Astrocyte (in vitro differentiated cells and primary cell): ENCODE results near the gene FGF9. TPM values are rescaled to one million over a fixed set of nuclear protein-coding genes. Genes with fewer than 3 reads are reported as not detected.
A peak's percentile ranks its signal among the peaks of the same experiment; 100 is the strongest.

ENCODE experiments used
- DNase-seq: peaks from one replicate; pipeline ENCODE4 v3.0.0-alpha.2; 2010; ENCODE audit warnings: low read depth
- FAIRE-seq: peaks from 2 replicates; lab custom pipeline; 2011; peaks lifted over from hg19 to GRCh38; lab: Jason Lieb, UNC
- H2AFZ ChIP-seq: 2 replicates; pipeline ENCODE4 v1.6.0; 2012; ENCODE audit warnings: low read depth, low read length, inconsistent platforms
- H3K27ac ChIP-seq: 2 replicates; pipeline ENCODE4 v1.5.1; 2011; ENCODE audit warnings: low read depth, low read length, inconsistent platforms
- H3K27me3 ChIP-seq: 2 replicates; pipeline ENCODE4 v1.6.0; 2011; ENCODE audit warnings: low read length, inconsistent platforms; ENCODE audit not compliant: insufficient read depth
- H3K36me3 ChIP-seq: 2 replicates; pipeline ENCODE4 v1.5.1; 2011; ENCODE audit warnings: low read length, inconsistent platforms; ENCODE audit not compliant: insufficient read depth
- H3K4me1 ChIP-seq: 2 replicates; pipeline ENCODE4 v1.5.1; 2011; ENCODE audit warnings: low read length, inconsistent platforms; ENCODE audit not compliant: insufficient read depth
- H3K4me2 ChIP-seq: 2 replicates; pipeline ENCODE4 v1.6.0; 2012; ENCODE audit warnings: low read length, inconsistent platforms
- H3K4me3 ChIP-seq: 2 replicates; pipeline ENCODE4 v1.5.1; 2011; ENCODE audit warnings: low read depth, mild to moderate bottlenecking, low read length, inconsistent platforms; ENCODE audit not compliant: insufficient read depth
- H3K79me2 ChIP-seq: 2 replicates; pipeline ENCODE4 v1.6.0; 2012; ENCODE audit warnings: mild to moderate bottlenecking, low read length, inconsistent platforms; ENCODE audit not compliant: insufficient read depth
- H3K9ac ChIP-seq: 2 replicates; pipeline ENCODE4 v1.6.0; 2012; ENCODE audit warnings: mild to moderate bottlenecking, low read length, inconsistent platforms
- H3K9me3 ChIP-seq: 2 replicates; pipeline ENCODE4 v1.5.1; 2012; ENCODE audit warnings: low read depth, mild to moderate bottlenecking, low read length, inconsistent platforms; ENCODE audit not compliant: insufficient read depth
- H4K20me1 ChIP-seq: 2 replicates; pipeline ENCODE4 v1.6.0; 2012; ENCODE audit warnings: low read length, inconsistent platforms; ENCODE audit not compliant: insufficient read depth
- H3K27ac Mint-ChIP-seq: one replicate; pipeline ENCODE4 v1.8.0; 2021; ENCODE audit warnings: mild to moderate bottlenecking, mixed read lengths; ENCODE audit not compliant: unreplicated experiment
- H3K27me3 Mint-ChIP-seq: one replicate; pipeline ENCODE4 v1.8.0; 2021; ENCODE audit warnings: low read depth, mixed read lengths; ENCODE audit not compliant: unreplicated experiment
- H3K36me3 Mint-ChIP-seq: one replicate; pipeline ENCODE4 v1.8.0; 2021; ENCODE audit warnings: low read depth, mixed read lengths; ENCODE audit not compliant: unreplicated experiment
- H3K4me1 Mint-ChIP-seq: one replicate; pipeline ENCODE4 v1.8.0; 2021; ENCODE audit warnings: low read depth, mixed read lengths; ENCODE audit not compliant: unreplicated experiment
- H3K4me3 Mint-ChIP-seq: one replicate; pipeline ENCODE4 v1.8.0; 2021; ENCODE audit warnings: mild to moderate bottlenecking, moderate library complexity, mixed read lengths; ENCODE audit not compliant: unreplicated experiment
- H3K9me3 Mint-ChIP-seq: one replicate; pipeline ENCODE4 v1.8.0; 2021; ENCODE audit warnings: mild to moderate bottlenecking, mixed read lengths; ENCODE audit not compliant: unreplicated experiment
- CTCF ChIP-seq: IDR thresholded peaks from 2 replicates; pipeline ENCODE4 v1.5.1; 2011; ENCODE audit warnings: low read depth, mild to moderate bottlenecking, inconsistent platforms, low read length, moderate library complexity; ENCODE audit not compliant: insufficient read depth
- EZH2 ChIP-seq: IDR thresholded peaks from 2 replicates; pipeline ENCODE4 v1.6.1; 2012; ENCODE audit warnings: mild to moderate bottlenecking, low read length, inconsistent platforms; ENCODE audit not compliant: insufficient read depth
- total RNA-seq: library from RNA; stranded (reverse); gene quantifications from 2 replicates; pipeline ENCODE4 v1.2.1, GENCODE V29; 2021

FGF9 gene
- total RNA-seq, 1 donor from 2014 or later, result 0.27 TPM

- H3K4me2 ChIP-seq, result peak overlapping the region; percentile 94
- TF ChIP-seq CTCF, result no peak
- peak; percentile 20 for TF ChIP-seq EZH2
- DNase-seq (no peak), FAIRE-seq (no peak)
- peaks cover 53% of the 10 kb centered on the region for H3K27me3 ChIP-seq
- H4K20me1 ChIP-seq, result peaks cover 7% of the 10 kb centered on the region
- H3K36me3 ChIP-seq, result no peaks in the 10 kb centered on the region
- H3K79me2 ChIP-seq, result no peaks in the 10 kb centered on the region
- peaks cover 25% of the 10 kb centered on the region for H3K4me1 ChIP-seq
- Mint-ChIP-seq H3K27me3 (peaks cover 55% of the 10 kb centered on the region), H3K9me3 (no peaks in the 10 kb centered on the region), H3K4me1 (peaks cover 9% of the 10 kb centered on the region), H3K4me3 (peak overlapping the region; percentile 81), H3K27ac (no peak overlapping the region), H3K36me3 (no peaks in the 10 kb centered on the region)
- H3K27ac ChIP-seq, result no peak overlapping the region
- H2AFZ ChIP-seq, result no peak overlapping the region
- no peak overlapping the region for H3K4me3 ChIP-seq
- no peak overlapping the region for H3K9ac ChIP-seq
- no peaks in the 10 kb centered on the region for H3K9me3 ChIP-seq
Observed at GRCh38 chr13:21671620-21672286, 880 bp downstream of the FGF9 start.

GRCh38 chr13:21672287-21672680 lies 1.4 kb downstream of the FGF9 start:
- Mint-ChIP-seq H3K27ac (no peak overlapping the region), H3K4me1 (peaks cover 9% of the 10 kb centered on the region), H3K9me3 (peaks cover 1% of the 10 kb centered on the region), H3K4me3 (no peak overlapping the region), H3K27me3 (peaks cover 57% of the 10 kb centered on the region), H3K36me3 (no peaks in the 10 kb centered on the region)
- no peak overlapping the region for H3K4me3 ChIP-seq
- no peak overlapping the region for H3K4me2 ChIP-seq
- no peak overlapping the region for H3K9ac ChIP-seq
- no peaks in the 10 kb centered on the region for H3K9me3 ChIP-seq
- no peaks in the 10 kb centered on the region for H3K79me2 ChIP-seq
- H4K20me1 ChIP-seq, result peaks cover 7% of the 10 kb centered on the region
- DNase-seq (no peak), FAIRE-seq (no peak)
- TF ChIP-seq EZH2 (no peak), CTCF (no peak)
- H3K4me1 ChIP-seq, result peaks cover 25% of the 10 kb centered on the region
- peaks cover 58% of the 10 kb centered on the region for H3K27me3 ChIP-seq
- H3K27ac ChIP-seq, result no peak overlapping the region
- H2AFZ ChIP-seq, result no peak overlapping the region
- no peaks in the 10 kb centered on the region for H3K36me3 ChIP-seq

GRCh38 chr13:21672796-21673538 lies 2.1 kb downstream of the FGF9 start:
- no peak overlapping the region for H3K9ac ChIP-seq
- no peaks in the 10 kb centered on the region for H3K79me2 ChIP-seq
- peak overlapping the region; percentile 34 for H3K27ac Mint-ChIP-seq
- peak overlapping the region; percentile 89 for H3K4me2 ChIP-seq
- peak overlapping the region; percentile 44 for H3K4me3 ChIP-seq
- peaks cover 7% of the 10 kb centered on the region for H4K20me1 ChIP-seq
- H3K27ac ChIP-seq, result no peak overlapping the region
- DNase-seq, result no peak
- H3K9me3 ChIP-seq, result no peaks in the 10 kb centered on the region
- H3K36me3 Mint-ChIP-seq, result no peaks in the 10 kb centered on the region
- no peak overlapping the region for H2AFZ ChIP-seq
- peaks cover 25% of the 10 kb centered on the region for H3K4me1 ChIP-seq
- peak overlapping the region; percentile 64 for H3K4me3 Mint-ChIP-seq
- no peak for FAIRE-seq
- peaks cover 2% of the 10 kb centered on the region for H3K9me3 Mint-ChIP-seq
- TF ChIP-seq CTCF (no peak), EZH2 (no peak)
- H3K4me1 Mint-ChIP-seq, result peaks cover 9% of the 10 kb centered on the region
- peaks cover 58% of the 10 kb centered on the region for H3K27me3 Mint-ChIP-seq
- H3K36me3 ChIP-seq, result no peaks in the 10 kb centered on the region
- H3K27me3 ChIP-seq, result peaks cover 60% of the 10 kb centered on the region
